ENCODE measurements around the gene ADRB1. TPM values are rescaled to one million over a fixed set of nuclear protein-coding genes. Genes with fewer than 3 reads are reported as not detected.

The ADRB1 gene
- total RNA-seq, 3 donors from 2014 or later (not counting 1 experiment from before 2014, with no cell fraction given): 0.12 to 2.9 (median 2.1) TPM

- TF ChIP-seq CTCF (IDR thresholded peaks at IDR 0.05): no peak
- Histone ChIP-seq H3K4me1 (ENCODE audit: control insufficient read depth, insufficient read depth, low read length) (peaks cover 43% of the 10 kb centered on the region), H3K27ac (ENCODE audit: low read length) (no peak overlapping the region), H3K36me3 (ENCODE audit: control insufficient read depth, insufficient read depth, low read length) (no peaks in the 10 kb centered on the region), H3K27me3 (ENCODE audit: control insufficient read depth, insufficient read depth, low read length) (no peaks in the 10 kb centered on the region), H3K4me3 (ENCODE audit: low read length) (no peak overlapping the region), H3K9me3 (ENCODE audit: control insufficient read depth, insufficient read depth, low read length) (no peaks in the 10 kb centered on the region)
- Mint-ChIP-seq H3K4me3 (no peak overlapping the region), H3K4me1 (peaks cover 37 to 45% of the 10 kb centered on the region in 2 donors), H3K9me3 (no peaks in the 10 kb centered on the region), H3K27me3 (ENCODE audit: low read depth in 2 of 2) (peaks cover under 1% of the 10 kb centered on the region in 2 donors), H3K36me3 (peaks cover under 1% of the 10 kb centered on the region), H3K27ac (peak overlapping the region; percentile 46 to 75)
- 95% methylated on average over 3 of the region's 3 CpGs for WGBS (ENCODE audit: insufficient coverage)
- intact Hi-C loops (cut with micrococcal nuclease): no loop called here
- no peak for ATAC-seq
- no peak for DNase-seq
Observed at GRCh38 chr10:114094795-114095194, 51.1 kb downstream of the ADRB1 start.

- no peaks in the 10 kb centered on the region for H3K9me3 Mint-ChIP-seq
- peak overlapping the region; percentile 75 to 78 for H3K27ac Mint-ChIP-seq
- WGBS (ENCODE audit: insufficient coverage): 43% methylated on average over 12 of the region's 13 CpGs
- DNase-seq: peak in 1 of 2 donors; percentile 48
- peaks cover 47 to 54% of the 10 kb centered on the region in 2 donors for H3K4me1 Mint-ChIP-seq
- no peak for TF ChIP-seq CTCF (IDR thresholded peaks at IDR 0.05)
- peaks cover 48% of the 10 kb centered on the region for H3K4me1 ChIP-seq (ENCODE audit: control insufficient read depth, insufficient read depth, low read length)
- no peak overlapping the region for H3K27ac ChIP-seq (ENCODE audit: low read length)
- H3K4me3 ChIP-seq (ENCODE audit: low read length): no peak overlapping the region
- peaks cover 10% of the 10 kb centered on the region in 2 donors for H3K27me3 Mint-ChIP-seq (ENCODE audit: low read depth in 2 of 2)
- H3K4me3 Mint-ChIP-seq: peak overlapping the region; percentile 84
- H3K36me3 ChIP-seq (ENCODE audit: control insufficient read depth, insufficient read depth, low read length): no peaks in the 10 kb centered on the region
- H3K9me3 ChIP-seq (ENCODE audit: control insufficient read depth, insufficient read depth, low read length): no peaks in the 10 kb centered on the region
- intact Hi-C loops (cut with micrococcal nuclease): no loop called here
- peak; percentile 75 to 86 (median 83) for ATAC-seq
- H3K36me3 Mint-ChIP-seq: peaks cover 8% of the 10 kb centered on the region
- H3K27me3 ChIP-seq (ENCODE audit: control insufficient read depth, insufficient read depth, low read length): peaks cover 3% of the 10 kb centered on the region
Observed at GRCh38 chr10:114095559-114096337, 52.1 kb downstream of the ADRB1 start.

Other genes with a start within 250 kb of the ADRB1 start
- 1 to 10 TPM; 4.4 to 5.9 (median 5.2) TPM for gene DCLRE1A, start 189.8 kb upstream of the ADRB1 start, total RNA-seq
- gene NHLRC2, start 189.2 kb upstream of the ADRB1 start, total RNA-seq: 10 to 100 TPM; 19.0 to 24.7 (median 22.4) TPM
- 10 to 100 TPM; 51.1 to 66.9 (median 54.0) TPM for gene CCDC186, start 130.3 kb downstream of the ADRB1 start, total RNA-seq
- gene TDRD1, start 135.5 kb downstream of the ADRB1 start, total RNA-seq: under 1 TPM; 0.08 to 0.33 (median 0.09) TPM
- gene VWA2, start 195.4 kb downstream of the ADRB1 start, total RNA-seq: not detected